GM19372 (cell line): ENCODE data around the gene MAD1L1.
"Not testable (repeated sequence)": the region's sequence is repeated elsewhere in the genome, so short reads cannot be mapped to it uniquely, and the experiment has no call there.

Source experiments
- ATAC-seq: cut with Tn5 transposase; IDR thresholded peaks from one replicate; pipeline ENCODE4 v1.9.1; 2021; ENCODE audit warnings: mild to moderate bottlenecking, low read depth, moderate library complexity; ENCODE audit not compliant: unreplicated experiment

Gene MAD1L1

GRCh38 chr7:1824151-1824881 lies 408.4 kb downstream of the MAD1L1 start:
- ATAC-seq = not testable (repeated sequence)

- ATAC-seq = no peak
Measured at GRCh38 chr7:1823376-1824150, 409.2 kb downstream of the MAD1L1 start.

- ATAC-seq = no peak
Measured at GRCh38 chr7:1819259-1819841, 413.4 kb downstream of the MAD1L1 start.

- ATAC-seq = no peak
Measured at GRCh38 chr7:1818575-1819258, 414.0 kb downstream of the MAD1L1 start.

- ATAC-seq = no peak
Measured at GRCh38 chr7:1817061-1817712, 415.6 kb downstream of the MAD1L1 start.

- ATAC-seq = not testable (repeated sequence)
Measured at GRCh38 chr7:1816451-1816850, 416.3 kb downstream of the MAD1L1 start.

GRCh38 chr7:1815551-1816281 lies 417.0 kb downstream of the MAD1L1 start:
- ATAC-seq = not testable (repeated sequence)

GRCh38 chr7:1815051-1815481 lies 417.7 kb downstream of the MAD1L1 start:
- no peak for ATAC-seq

GRCh38 chr7:1814089-1814811 lies 418.5 kb downstream of the MAD1L1 start:
- no peak for ATAC-seq

- no peak for ATAC-seq
Measured at GRCh38 chr7:1813394-1814088, 419.2 kb downstream of the MAD1L1 start.

GRCh38 chr7:1812509-1813393 lies 420.0 kb downstream of the MAD1L1 start:
- no peak for ATAC-seq

GRCh38 chr7:1811850-1812508 lies 420.8 kb downstream of the MAD1L1 start:
- ATAC-seq = no peak

- ATAC-seq = no peak
Measured at GRCh38 chr7:1810961-1811849, 421.5 kb downstream of the MAD1L1 start.

GRCh38 chr7:1810521-1810920 lies 422.2 kb downstream of the MAD1L1 start:
- ATAC-seq = no peak

GRCh38 chr7:1809601-1810258 lies 423.0 kb downstream of the MAD1L1 start:
- ATAC-seq = no peak
